Superior temporal gyrus (tissue), 1 donor: Measurements from ENCODE around the gene TIAM1.

Source experiments
- DNase-seq: peaks from one replicate; pipeline ENCODE4 v3.0.0-alpha.2; 2016; ENCODE audit errors: extremely low spot score

Gene TIAM1, protein sequence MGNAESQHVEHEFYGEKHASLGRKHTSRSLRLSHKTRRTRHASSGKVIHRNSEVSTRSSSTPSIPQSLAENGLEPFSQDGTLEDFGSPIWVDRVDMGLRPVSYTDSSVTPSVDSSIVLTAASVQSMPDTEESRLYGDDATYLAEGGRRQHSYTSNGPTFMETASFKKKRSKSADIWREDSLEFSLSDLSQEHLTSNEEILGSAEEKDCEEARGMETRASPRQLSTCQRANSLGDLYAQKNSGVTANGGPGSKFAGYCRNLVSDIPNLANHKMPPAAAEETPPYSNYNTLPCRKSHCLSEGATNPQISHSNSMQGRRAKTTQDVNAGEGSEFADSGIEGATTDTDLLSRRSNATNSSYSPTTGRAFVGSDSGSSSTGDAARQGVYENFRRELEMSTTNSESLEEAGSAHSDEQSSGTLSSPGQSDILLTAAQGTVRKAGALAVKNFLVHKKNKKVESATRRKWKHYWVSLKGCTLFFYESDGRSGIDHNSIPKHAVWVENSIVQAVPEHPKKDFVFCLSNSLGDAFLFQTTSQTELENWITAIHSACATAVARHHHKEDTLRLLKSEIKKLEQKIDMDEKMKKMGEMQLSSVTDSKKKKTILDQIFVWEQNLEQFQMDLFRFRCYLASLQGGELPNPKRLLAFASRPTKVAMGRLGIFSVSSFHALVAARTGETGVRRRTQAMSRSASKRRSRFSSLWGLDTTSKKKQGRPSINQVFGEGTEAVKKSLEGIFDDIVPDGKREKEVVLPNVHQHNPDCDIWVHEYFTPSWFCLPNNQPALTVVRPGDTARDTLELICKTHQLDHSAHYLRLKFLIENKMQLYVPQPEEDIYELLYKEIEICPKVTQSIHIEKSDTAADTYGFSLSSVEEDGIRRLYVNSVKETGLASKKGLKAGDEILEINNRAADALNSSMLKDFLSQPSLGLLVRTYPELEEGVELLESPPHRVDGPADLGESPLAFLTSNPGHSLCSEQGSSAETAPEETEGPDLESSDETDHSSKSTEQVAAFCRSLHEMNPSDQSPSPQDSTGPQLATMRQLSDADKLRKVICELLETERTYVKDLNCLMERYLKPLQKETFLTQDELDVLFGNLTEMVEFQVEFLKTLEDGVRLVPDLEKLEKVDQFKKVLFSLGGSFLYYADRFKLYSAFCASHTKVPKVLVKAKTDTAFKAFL (N-terminal part only)

DNA sequence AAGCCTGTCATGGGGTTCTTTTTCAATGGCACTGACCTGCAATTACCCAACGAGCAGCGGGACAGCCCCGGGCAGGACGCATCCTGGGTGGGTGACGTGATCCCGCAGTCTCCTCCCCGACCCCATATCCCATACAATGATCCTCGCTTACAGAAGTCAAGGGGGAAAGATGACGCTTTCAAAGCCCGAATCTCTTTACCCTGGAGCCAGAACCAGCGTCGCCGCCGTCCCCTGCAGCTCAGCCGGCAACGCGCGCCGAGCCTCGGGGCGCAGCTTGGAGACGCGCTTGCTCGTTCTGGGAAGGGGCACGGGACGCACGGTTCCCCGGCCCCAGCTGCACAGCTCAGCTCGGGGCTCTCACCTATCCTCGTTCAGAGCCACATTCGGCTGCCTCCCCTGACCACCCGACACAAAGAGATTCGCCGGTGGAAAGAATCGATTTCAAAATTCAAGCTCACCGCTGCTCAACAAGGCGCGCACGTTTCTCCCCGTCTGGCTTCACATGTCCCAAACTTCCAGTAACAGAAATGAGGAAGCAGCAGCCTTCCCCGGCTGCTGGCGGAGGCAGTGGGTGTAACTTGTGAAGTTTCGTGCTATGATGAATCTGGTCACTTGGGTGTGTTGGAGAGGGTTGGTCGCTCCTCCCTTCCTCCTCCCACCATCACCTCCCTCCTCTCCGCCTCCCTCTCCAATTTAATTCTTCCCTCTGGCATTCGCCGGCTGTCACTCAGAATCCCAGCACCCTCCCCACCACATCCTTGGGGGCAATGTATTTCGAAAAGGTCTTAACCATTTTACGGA lies at the start of gene TIAM1:
TSS of gene TIAM1 (minus strand) at position 582 of the 801 bp plus-strand sequence. CDS start 77,289 bp downstream, outside the sequence.
- peak; percentile 67 for DNase-seq

DNA sequence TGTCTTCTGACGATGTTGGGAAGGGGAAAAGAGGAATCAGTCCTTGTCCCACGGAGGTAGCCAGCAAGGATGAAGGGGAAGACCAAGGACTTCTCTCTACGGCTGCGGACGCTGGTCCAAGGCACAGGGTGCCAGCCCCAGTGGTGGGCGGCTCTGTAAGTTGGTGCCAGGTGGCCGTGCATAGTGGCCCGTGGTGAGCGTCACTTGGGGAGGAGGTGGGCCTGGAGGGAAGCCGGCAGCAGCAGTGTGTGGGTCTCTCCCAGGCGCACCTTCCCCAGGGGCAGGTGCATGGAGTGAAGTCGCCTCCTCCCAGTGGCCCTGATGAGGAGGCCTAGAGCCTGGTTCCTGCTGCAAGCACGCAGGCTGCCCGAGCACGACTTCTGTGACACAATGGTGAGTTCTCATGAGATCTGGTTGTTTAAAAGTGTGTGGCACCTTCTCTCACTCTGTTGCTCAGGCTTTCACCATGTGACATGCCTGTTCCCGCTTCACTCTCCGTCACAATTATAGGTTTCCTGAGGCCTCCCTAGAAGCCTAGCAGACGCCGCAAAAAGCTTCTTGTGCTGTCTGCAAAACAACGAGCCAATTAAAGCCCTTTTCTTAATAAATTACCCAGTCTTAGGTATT lies 43.6 kb upstream of the TIAM1 start:
- no peak for DNase-seq

DNA sequence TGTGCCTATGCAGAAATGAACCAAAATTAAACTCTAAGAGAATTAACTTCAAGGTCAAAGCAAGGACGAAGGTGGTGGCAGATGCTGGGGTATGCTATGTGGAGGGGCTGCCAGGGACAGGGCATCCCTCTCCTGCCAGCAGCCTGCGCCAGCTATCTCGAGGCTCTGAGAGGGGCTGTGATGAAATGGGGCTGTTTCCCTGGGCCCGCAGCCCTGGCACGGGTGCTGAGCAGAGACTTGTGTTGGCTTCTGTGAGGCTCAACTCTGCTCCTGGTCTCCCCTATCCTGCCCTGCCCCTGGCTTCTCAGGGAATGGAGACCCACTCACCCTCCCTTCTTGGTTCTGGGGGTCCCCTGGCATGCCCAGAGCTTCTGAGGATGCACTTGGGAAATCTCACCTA lies 41.9 kb upstream of the TIAM1 start:
- no peak for DNase-seq

DNA sequence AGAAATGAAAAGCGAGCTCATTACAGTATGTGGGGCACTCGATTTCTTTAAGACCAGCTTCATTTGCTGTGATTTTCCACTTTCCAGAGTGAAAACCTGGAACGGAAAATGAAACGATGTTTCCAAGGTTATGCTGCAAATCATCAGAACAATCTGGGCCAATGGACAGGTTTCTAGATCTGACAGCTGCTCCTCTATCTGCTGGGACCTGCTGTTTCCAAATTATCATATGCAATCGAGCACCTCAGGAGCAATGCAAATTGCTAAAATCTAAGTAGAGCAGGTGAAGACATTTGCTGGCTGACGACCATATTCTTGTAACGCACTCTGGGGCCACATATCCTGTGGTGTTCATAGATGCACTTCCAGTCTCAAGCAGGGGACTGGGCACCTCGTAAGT lies 39.7 kb upstream of the TIAM1 start:
- no peak for DNase-seq

DNA sequence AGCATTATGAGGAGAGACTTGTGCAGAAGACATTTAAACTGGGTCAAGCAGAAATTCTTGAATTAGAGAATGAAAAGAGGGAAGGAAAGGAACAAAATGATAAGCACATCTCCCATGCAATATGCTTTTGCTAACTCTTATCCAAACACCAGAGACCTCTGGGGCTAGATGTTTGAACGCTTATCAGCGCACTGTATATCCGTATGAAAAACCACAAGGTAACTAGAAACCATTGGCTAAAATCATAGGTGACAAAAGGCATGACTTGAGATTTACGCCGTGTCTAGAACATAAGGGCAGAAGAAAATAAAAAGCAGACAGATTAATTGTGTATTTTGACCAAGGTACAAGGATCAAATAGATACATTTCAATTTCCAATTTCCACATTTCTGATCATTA lies 38.0 kb upstream of the TIAM1 start:
- no peak for DNase-seq

DNA sequence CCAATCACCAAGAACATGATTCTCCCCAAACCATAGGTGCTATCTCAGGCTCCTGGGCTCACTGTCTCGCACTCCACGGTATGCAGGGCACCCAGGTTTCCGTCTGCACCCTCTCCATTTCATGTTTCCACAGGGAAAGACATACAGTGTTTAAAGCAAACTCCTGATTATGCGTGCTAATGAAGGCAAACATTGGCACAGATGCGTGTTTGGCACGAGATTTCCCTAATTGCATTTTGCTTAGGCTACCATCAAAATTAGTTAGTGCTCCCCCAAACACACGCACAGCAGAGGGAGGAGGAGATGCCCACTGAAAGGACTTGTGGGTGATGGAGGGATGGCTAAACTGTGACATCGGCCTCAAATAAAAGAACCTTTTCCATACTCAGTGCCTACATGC lies 32.2 kb upstream of the TIAM1 start:
- no peak for DNase-seq

DNA sequence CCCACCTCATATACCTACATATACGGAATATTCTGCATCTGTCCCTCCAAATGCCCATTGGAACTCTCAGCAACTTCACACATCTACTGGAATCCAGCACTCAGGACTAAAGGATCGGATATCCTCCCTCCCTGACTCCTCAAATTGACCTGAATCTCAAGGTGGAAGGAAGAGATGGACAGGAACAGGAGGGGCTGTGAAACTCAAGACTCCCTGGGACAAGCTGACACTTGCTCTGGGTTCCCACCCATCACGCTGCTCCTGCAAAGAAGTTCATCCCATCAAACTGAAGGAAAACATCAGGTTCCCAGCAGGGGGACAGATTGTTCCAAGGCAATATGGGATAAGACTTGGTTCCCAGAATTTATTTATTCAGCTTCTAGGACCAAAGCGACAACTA lies 30.3 kb upstream of the TIAM1 start:
- DNase-seq: no peak

DNA sequence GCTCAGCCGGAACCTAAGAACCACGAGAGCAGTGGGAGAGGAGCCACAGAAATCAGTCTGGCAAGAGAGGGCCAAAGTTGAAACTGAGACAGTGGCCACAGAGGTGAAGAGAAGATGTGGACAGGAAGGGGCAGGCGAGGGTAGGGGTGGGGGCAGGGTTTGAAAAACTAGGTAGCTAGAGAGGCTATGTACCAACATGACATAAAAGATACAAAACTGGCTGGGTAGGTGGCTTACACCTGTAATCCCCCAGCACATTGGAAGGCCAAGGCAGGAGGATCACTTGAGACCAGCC lies 28.4 kb upstream of the TIAM1 start:
- DNase-seq: no peak

DNA sequence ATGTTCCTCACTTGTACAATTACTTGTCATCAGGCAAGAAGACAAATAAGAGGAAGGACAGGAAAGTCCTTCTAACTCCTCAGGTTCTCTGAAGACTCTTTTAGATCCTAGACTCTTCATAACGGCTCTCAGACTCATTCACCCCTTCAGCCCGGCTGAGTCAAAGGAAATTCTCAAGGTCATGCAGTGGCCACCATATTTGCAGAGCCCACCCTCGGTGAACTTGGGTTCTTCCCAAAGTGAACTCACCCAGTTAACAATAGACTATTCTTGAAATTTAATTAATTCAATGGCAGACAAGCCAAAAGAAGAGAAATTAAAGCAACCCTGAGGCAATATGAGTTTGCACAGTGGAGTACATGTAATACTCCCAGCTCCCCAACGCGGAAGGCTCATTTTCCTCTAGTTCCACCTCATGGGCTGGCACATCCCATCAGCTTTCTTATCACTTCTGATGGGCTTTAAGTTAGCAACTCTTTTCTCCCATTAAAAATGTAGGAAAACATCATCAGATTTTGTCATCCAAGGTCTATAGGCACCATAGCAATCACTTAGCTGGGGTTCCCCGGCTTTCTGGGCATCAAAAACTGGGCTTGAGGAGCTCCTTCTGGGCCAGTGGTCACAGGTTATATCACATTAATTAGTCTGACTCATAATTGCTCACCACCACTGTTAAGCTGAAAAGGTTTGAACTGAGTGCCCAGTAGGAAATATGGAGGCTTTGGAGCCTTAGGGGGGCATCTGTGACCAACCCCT lies 27.8 kb upstream of the TIAM1 start:
- DNase-seq: no peak

DNA sequence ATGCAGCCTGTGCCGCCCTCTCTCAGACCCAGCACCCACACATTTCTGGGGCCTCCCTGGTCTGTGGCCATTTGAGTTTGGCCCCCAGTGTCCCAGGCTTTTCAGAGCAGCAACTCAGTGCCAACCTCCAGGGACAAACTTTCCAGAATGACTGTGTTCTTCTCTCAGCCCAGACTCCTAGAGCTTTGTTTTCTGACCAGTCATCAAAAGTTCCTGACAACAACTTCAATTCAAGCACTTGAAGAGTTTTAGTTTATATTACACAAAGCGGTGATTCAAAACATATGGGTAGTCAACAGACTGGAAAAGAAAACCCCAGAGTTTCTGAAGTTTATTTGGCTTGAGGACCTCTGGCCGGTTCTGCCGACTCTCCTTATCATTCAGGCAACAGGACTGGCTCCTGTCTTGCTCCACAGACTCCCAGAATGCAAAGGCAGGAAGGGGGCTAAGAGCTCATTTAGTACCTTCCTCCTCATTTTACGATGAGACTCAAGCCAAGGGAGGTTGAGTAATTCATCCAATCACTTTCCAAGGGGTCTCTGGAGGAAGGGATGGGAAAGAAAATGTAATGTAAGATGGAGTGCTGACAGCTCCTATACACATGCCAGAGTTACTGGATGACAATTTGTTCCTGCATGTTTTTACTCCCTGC lies 27.0 kb upstream of the TIAM1 start:
- DNase-seq: no peak

DNA sequence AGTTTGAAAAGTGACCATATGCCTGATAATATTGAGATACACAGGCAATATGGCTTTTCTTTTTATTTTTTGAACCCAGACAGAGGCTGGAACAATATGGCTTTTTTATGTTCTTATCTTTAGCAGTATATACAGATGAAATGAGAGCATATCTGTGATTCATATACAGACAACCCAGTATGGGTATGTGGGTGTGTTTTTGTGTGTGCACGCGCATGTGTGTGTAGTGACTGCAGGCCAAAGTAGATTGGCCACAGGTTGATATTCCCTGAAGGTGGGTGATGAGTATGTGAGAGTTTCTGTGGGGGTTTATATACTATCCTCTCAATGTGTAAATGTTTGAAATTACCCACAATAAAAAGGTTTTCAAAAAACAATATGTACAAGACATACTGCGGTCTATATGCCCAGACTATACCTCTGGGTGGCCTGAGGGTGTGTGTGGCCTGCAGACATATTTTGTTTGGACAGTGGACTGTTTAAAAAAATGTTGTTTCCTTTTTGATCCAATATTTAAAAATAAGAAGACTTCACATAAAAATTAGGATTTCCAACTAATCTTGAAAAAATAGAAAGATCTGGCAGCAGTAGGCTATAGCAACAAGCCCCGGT lies 26.3 kb upstream of the TIAM1 start:
- no peak for DNase-seq

DNA sequence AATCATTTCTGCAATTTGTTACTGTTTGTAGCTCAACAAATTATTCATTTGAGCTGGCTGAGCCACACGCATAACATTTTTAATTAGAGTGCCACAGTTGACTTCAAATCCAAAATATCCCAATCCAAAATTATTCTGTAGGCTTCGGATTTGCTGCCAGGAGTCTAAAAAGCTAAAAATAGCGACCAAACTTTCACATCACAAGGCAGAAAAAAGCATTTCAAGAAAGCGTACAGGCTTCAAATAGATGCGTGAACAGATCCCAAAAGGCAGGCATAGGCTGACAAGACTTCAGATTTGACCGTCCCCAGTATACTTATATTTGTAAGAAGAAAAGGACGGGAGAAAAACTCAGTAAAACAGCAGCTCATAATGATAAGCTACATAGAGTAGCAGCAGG lies 24.3 kb upstream of the TIAM1 start:
- no peak for DNase-seq

DNA sequence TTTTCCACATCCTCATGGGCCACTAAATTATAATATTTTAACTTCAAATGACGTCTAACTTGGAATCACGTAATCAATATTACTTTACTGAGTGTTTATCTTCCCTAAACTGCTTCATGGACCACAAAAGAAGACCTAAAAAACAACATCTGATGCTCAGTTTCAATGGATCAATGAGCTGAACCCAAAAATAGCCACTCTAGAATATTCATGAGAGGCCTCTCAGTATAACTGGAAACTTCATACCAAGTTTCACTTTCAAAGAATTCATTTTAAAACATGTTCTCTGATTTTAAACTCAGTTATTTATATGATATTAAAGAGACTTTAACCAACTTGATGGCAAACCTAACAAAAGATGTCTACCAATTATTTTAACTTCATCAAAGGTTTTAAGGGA lies 23.7 kb upstream of the TIAM1 start:
- no peak for DNase-seq

DNA sequence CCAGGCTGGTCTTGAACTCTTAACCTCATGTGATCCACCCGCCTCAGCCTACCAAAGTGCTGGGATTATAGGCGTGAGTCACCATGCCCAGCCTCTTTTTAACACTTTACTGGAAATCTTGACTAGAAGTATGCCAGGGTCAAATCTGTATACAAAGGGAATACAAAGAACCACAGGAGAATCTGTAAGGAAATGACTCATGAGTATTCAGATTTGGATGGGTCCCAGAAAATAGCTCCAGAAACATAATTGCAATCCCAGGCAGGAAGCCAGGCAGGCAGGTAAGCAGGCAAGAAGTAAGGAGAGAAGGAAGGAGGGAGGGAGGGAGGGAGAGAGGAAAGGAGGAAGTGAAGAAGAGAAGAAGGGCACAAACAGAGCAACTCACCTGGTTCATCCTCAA lies 22.8 kb upstream of the TIAM1 start:
- no peak for DNase-seq

DNA sequence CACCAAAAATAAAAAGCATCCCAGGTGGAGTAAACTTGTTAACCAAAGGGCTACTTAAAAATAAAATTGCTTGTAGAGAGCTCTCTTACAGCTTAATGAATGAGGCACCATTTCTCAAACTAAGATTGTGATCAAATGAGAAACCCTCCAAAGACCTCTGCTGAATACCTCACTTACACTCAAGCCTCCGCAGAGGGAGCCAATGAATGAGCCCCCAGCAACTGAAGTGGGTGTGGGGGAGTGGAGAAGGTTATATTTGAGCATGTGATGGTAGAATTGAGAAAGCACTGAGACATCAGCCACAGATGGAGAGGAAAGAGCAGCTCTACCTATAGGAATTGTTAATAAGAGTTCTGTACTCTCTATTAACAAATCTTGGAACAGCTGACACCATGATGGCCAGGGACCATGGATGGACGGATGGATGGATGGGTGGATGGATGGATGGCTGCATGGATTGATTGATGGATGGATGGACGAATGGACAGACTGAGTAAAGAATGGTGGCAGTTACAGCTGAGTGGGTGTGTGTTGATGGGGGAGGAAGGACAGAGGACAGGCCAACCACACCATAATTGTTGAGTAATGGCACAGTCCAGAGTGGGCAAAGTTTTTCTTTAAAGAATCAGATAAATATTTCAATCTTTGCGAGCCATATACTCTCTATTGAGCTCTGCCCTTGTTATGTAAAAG lies 20.3 kb upstream of the TIAM1 start:
- no peak for DNase-seq

DNA sequence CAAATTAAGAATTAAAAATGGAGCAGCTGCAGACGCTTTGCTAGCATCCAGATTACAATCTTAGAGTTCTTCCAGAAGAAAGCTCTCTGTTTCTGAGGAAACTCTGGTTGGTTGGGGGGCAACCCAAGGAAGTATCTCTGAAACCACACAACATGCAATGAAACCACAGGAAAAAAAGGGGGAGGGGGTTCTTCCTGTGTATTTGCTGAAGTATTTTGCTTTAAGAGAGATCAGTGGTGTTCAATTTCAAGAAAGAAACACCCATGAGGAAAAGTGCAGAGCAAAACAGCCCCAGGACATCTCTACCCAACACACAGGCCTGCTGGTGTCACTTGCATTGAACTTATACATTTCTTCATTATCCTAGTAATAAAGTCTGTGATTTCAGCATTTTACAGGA lies 19.7 kb upstream of the TIAM1 start:
- DNase-seq: no peak

DNA sequence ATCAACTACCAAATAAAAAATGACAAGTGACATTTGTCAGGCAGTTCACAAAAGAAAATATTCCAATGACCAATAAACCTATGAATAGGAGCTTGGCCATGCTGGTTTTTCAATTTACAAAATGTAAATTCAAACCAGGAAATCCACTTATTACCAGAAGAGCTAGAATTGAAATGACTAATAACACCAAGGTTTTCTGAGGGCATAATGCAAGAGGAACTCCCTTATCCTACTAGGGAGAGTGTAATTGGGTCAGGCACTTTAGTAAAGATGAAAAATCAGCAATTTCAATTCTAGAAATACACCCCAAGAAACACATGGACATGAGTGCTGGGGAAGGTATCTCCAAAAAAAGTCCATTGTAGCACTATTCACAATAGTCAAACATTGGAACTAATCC lies 16.7 kb upstream of the TIAM1 start:
- DNase-seq: no peak

DNA sequence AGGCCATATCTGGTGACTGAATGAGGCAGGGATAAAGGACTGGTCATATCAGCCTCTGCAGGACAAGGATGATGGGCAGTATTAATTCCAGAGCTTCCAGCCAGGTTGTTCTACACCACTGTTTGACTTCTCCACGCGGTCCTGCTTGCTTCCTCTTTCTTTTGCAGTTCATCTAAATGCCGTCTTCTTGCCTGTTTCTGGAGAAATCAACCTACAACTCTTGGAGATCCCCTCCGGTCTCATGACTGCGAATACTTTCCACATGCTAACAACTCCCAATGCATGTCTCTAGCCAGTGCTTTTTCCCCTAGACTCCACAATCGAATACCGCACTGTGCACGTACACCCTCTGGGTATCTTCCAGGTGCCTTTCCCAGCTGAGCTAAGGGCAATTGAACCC lies 14.1 kb upstream of the TIAM1 start:
- DNase-seq: no peak

DNA sequence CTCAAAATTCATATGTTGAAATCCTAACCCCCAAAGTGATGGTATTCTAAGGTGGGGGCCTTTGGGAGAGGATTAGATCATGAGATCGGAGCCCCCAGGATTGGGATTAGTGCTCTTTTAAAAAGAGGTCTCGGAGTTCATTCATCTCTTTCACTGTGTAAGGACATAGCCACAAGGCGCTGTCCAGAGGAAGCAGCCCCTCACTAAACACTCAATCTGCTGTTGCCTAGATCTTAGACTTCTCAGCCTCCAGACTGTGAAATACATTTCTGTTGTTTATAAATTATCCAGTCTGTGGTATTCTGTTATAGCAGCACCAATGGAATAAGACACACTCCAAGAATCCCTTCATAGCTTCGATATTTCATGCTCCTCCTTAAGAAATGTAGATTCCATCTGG lies 12.4 kb upstream of the TIAM1 start:
- no peak for DNase-seq
